GM18870 (cell line): Measurements from ENCODE around the gene KSR2.

Experiments used
- ATAC-seq: cut with Tn5 transposase; IDR thresholded peaks from one replicate; pipeline ENCODE4 v1.9.1; 2021; ENCODE audit warnings: moderate library complexity; ENCODE audit not compliant: unreplicated experiment

Gene KSR2

GRCh38 chr12:117968151-117968789 is 520 bp downstream of the KSR2 start:
- no peak for ATAC-seq

- no peak for ATAC-seq
These were observed 1.3 kb downstream of the KSR2 start for GRCh38 chr12:117967512-117967911.

- no peak for ATAC-seq
These were observed 1.7 kb downstream of the KSR2 start for GRCh38 chr12:117967043-117967442.

GRCh38 chr12:117966511-117966910 is 2.3 kb downstream of the KSR2 start:
- no peak for ATAC-seq

- ATAC-seq, result no peak
These were observed 5.0 kb downstream of the KSR2 start for GRCh38 chr12:117963836-117964235.

GRCh38 chr12:117936722-117937484 is 31.9 kb downstream of the KSR2 start:
- ATAC-seq, result no peak

- ATAC-seq, result no peak
These were observed 35.2 kb downstream of the KSR2 start for GRCh38 chr12:117933545-117933944.

GRCh38 chr12:117926391-117926899 is 42.3 kb downstream of the KSR2 start:
- ATAC-seq, result no peak

GRCh38 chr12:117921929-117922777 is 46.6 kb downstream of the KSR2 start:
- ATAC-seq, result no peak

- ATAC-seq, result no peak
These were observed 49.3 kb downstream of the KSR2 start for GRCh38 chr12:117919479-117919878.

GRCh38 chr12:117914686-117915085 is 54.1 kb downstream of the KSR2 start:
- ATAC-seq, result no peak

GRCh38 chr12:117912756-117913155 is 56.0 kb downstream of the KSR2 start:
- no peak for ATAC-seq

GRCh38 chr12:117908411-117908810 is 60.4 kb downstream of the KSR2 start:
- no peak for ATAC-seq

GRCh38 chr12:117907108-117907689 is 61.6 kb downstream of the KSR2 start:
- ATAC-seq, result no peak

GRCh38 chr12:117904051-117904450 is 64.7 kb downstream of the KSR2 start:
- no peak for ATAC-seq

- no peak for ATAC-seq
These were observed 65.5 kb downstream of the KSR2 start for GRCh38 chr12:117903110-117903840.

GRCh38 chr12:117901631-117902030 is 67.2 kb downstream of the KSR2 start:
- no peak for ATAC-seq

- no peak for ATAC-seq
These were observed 68.2 kb downstream of the KSR2 start for GRCh38 chr12:117900561-117900960.

GRCh38 chr12:117897372-117898161 is 71.2 kb downstream of the KSR2 start:
- ATAC-seq, result no peak

GRCh38 chr12:117896009-117896408 is 72.8 kb downstream of the KSR2 start:
- ATAC-seq, result no peak
